ENCODE measurements around the gene SOX3.

DNA sequence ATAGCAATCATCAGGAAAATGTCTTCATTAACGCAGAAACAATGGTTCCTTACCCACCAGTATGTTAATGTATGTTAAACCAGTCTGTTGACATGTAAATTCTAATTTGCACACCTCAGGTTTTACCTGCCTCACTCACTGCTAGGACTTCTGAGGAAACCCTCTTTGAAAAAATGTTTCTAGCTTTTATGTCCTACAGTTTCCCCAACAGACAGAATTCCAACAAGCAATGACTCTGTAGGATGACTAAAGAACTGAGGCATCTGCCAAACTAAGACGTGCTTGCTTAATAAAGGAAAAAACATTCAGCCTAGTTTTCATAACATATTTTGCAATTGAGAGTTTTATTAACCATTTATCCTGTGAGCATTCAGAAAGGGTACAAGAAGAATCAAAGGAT, 20.6 kb upstream of the SOX3 start:
- TF ChIP-seq POLR2A (IDR thresholded peaks at IDR 0.05), result no peak
- TF ChIP-seq, protein P1, sequence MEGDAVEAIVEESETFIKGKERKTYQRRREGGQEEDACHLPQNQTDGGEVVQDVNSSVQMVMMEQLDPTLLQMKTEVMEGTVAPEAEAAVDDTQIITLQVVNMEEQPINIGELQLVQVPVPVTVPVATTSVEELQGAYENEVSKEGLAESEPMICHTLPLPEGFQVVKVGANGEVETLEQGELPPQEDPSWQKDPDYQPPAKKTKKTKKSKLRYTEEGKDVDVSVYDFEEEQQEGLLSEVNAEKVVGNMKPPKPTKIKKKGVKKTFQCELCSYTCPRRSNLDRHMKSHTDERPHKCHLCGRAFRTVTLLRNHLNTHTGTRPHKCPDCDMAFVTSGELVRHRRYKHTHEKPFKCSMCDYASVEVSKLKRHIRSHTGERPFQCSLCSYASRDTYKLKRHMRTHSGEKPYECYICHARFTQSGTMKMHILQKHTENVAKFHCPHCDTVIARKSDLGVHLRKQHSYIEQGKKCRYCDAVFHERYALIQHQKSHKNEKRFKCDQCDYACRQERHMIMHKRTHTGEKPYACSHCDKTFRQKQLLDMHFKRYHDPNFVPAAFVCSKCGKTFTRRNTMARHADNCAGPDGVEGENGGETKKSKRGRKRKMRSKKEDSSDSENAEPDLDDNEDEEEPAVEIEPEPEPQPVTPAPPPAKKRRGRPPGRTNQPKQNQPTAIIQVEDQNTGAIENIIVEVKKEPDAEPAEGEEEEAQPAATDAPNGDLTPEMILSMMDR (IDR thresholded peaks at IDR 0.05), result no peak

Data from vagina (tissue), 2 donors.